A549 treated with dexamethasone at 1 μM for 4 hours (cell line): ENCODE data around the gene CDK11B. TPM values are rescaled to one million over a fixed set of nuclear protein-coding genes. Genes with fewer than 3 reads are reported as not detected.

ENCODE experiments used
- total RNA-seq: library from RNA; stranded (reverse); fragments of 200-300 nt; extraction: Qiagen RNA extraction; gene quantifications from 5 replicates; pipeline ENCODE4 v1.2.3, GENCODE V29; 2022

CDK11B gene
- 21.9 to 26.1 TPM (median 25.6 TPM) in 5 replicates for total RNA-seq

DNA sequence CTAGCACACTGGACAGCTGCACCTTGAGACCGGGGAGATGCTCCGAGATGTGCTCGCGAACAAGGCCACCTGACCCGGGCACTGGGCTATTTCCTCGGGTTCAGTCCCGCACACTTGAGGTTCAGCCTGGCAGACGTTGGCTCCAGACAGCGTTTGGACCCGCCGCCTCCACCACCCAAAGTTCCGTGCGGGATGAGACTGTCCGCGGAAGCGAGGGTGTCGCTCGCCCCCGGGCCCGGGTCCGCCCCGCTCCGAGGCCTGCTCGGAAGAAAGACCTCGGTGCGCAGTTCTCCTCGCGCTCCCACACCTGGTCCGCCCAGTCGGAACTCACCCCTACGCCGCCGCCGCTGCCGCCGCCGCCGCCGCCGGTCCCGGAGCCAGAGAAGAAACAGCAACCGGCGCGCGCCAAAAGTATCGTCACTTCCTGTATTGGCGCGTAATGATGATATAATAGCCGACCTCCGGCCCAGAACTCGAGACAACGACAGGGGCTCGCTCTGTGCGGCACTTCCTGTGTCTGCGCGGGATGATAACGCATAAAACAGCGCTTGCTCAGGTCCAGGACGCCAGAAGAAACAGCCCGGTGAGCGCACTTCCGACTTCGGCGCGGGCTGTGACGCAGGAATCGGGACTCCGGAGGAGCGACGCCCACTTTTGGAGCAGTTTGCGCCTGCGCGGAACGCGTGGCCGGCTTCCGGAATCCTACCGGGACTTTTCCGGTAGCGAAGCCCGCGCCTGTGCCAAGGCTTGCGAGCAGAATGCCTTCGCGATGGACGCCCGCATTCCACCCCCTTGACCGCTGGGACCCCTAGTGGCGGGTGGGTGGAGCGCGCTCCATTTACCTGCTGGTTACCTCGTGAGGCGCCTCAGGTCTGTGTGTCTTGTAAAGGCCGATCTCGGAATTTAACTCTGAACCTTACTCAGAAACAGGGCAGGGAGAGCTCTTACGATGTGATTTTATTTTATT, at the start of gene CDK11B:
Gene CDK11B, minus strand, starts transcription at position 422 of the 967 bp plus-strand sequence. CDS start 1,519 bp downstream, outside the sequence.

DNA sequence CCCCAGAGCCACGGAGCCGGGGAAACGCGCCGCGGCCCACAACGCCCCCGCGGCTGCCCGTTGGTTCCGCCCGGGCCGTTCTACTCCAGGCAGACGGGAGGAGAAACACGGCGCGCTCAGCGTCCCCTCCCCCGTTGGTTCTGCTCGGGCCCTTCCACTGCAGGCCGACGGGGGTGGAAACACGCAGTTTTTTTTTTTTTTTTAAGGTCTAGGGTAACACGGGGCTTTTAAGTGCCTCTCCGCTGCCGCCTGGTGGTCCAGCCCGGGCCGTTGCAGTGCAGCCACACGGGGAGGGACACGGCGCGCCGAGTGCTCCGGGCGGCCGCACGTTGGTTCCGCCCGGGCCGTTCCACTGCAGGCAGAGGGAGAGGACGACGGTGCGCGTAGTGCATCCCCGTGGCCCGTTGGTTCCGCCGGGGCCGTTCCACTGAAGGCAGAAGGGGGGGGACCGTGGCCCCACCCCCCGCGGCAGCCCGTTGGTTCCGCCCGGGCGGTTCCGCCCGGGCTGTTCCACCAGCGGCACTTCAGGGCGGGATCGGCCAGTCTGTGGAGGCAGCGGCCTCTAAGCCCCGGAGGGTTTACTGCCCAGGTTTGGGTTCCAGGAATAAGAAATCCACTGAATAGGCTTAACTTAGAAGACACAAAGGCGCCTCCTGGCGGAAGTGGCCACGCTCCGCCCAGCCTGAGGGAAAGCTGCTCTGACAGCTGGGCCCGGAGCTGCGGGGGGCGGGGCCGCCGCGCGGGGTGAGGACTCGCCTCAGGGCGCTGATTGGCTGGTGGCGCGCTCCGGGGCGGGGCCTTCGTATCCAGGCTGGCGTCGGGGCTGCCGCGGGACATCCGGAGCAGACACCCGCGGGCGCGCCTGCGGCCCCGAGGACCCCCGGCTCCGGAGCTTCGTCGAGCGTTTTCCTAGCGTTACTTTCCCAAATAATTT, 34.2 kb upstream of the CDK11B start, which contains the start of gene SLC35E2B:
Gene SLC35E2B, minus strand, starts transcription at position 82 of the 934 bp plus-strand sequence. CDS start 16,096 bp downstream, outside the sequence.

GRCh38 chr1:1631782-1632420, 26.9 kb downstream of the CDK11B start, which contains the start of gene MMP23B:
Gene MMP23B (plus strand): TSS chr1:1632173. CDS start chr1:1632219, 46 bp downstream.

DNA sequence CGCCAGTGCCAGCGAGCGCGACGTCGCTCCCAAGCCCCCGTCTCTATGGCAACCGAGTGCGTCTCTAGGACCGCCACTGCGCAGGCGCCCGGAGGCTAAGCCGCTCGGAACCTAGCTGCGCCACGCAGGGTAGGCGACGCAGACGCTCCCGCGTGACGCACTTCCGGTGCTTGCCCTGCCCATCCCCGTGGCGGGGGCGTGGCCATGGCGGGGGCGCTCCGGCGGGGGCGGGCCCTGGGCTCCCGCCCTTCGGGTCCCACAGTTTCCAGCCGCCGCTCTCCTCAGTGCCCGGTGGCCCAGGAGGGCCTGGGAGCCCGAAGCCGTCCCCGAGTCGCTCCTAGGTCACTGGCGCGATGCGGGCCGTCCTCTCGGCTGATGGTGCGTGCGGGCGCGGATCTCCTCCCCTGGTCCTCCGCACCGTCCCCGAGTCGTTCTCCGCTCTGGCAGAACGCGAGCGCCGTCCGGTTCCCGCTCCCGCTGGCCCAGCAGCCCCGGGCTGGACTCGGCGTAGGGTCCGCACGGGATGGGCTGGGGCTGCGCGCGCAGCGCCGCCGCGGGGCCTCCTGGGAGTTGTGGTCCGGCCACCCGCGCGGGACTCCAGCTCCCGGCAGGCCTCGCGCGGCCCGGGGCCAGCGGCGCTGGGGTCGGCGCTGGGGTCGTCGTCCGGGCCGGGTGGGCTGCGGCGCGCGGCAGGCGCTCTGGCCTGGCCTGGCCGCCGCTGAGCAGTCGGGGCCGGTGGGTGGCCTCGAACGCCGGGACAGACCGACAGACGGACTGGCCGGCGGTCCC, 43.4 kb downstream of the CDK11B start, which contains the start of gene MIB2:
Gene MIB2, plus strand, starts transcription at position 245 of the 789 bp plus-strand sequence. CDS start 7,953 bp downstream, outside the sequence.

DNA sequence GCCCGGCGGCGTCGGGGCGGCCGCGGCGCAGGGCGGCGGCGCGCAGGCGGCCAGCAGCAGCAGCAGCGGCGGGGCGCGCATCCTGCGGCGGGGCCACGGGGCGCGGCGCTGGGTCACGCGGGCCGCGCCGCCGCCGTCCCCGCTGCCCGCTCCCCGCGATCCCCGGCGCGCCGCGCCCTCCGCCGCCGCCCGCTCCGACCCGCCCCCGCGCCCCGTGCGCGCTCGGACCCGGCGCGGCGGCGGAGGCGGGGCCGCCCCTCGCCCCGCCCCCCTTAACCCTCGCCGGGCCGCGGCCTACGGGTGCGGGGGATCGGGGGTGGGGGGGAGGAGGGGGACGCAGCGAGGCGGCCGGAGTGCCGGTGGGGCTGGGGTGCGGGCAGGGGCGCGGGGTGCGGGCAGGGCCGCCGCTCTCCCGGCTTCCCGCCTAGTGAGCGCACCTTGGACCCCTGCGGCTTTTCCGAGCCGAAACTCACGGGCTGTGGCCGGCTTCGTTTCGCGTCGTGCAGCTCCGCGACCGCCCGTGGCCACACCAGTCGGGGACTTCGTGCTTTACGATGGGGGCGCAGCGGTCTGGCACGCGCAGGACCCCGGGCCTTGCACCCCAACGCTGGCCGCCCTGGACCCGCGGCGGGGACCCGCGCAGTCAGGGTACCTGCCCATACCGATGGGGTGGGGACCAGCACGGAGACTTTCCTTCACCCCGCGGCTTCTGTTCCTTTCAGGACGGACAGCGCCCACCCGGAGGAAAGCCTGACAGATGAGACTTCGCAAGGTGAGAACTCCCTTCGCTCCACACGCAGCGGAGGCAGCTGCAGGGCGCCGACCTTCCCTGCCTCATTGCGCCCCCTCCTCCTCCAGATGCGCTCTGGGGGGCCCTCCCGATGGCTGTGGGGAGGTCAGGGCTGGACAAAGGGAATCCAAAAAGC, 58.6 kb downstream of the CDK11B start, which contains the start of gene FNDC10:
Gene FNDC10, minus strand, starts transcription at position 201 of the 926 bp plus-strand sequence. Its CDS starts 120 bp downstream, at position 81.

Other genes starting within 250 kb of the CDK11B start
- 0.05 TPM in 1 of 5 replicates, not detected in the others for gene ANKRD65, start 237.7 kb downstream of the CDK11B start, total RNA-seq
- 4.2 to 13.3 TPM (median 12.5 TPM) in 5 replicates for gene VWA1, start 223.3 kb downstream of the CDK11B start, total RNA-seq
- gene ATAD3C, start 209.3 kb downstream of the CDK11B start, total RNA-seq, result not detected in 5 replicates
- gene ATAD3B, start 187.2 kb downstream of the CDK11B start, total RNA-seq, result 1.7 to 3.2 TPM (median 2.8 TPM) in 5 replicates
- 25.4 to 40.1 TPM (median 36.8 TPM) in 5 replicates for gene ATAD3A, start 146.8 kb downstream of the CDK11B start, total RNA-seq
- 0.20 to 0.52 TPM (median 0.37 TPM) in 5 replicates for gene TMEM240, start 118.4 kb downstream of the CDK11B start, total RNA-seq
- gene SSU72, start 84.1 kb downstream of the CDK11B start, total RNA-seq, result 89.6 to 116 TPM (median 106 TPM) in 5 replicates
- gene FNDC10, start 58.9 kb downstream of the CDK11B start, total RNA-seq, result 4.8 to 10.5 TPM (median 8.4 TPM) in 5 replicates
- gene MIB2, start 43.5 kb downstream of the CDK11B start, total RNA-seq, result 7.5 to 18.7 TPM (median 16.1 TPM) in 5 replicates
- 0.46 to 0.79 TPM (median 0.61 TPM) in 4 of 5 replicates, not detected in the other for gene MMP23B, start 26.8 kb downstream of the CDK11B start, total RNA-seq
- gene SLC35E2B, start 33.8 kb upstream of the CDK11B start, total RNA-seq, result 8.4 to 13.9 TPM (median 13.2 TPM) in 5 replicates
- 15.4 to 25.1 TPM (median 21.7 TPM) in 5 replicates for gene CDK11A, start 65.4 kb upstream of the CDK11B start, total RNA-seq
- 27.1 to 39.9 TPM (median 37.2 TPM) in 5 replicates for gene NADK, start 119.5 kb upstream of the CDK11B start, total RNA-seq
- 202 to 248 TPM (median 232 TPM) in 5 replicates for gene GNB1, start 232.1 kb upstream of the CDK11B start, total RNA-seq